ENCODE data around the gene IFNA1. TPM values are rescaled to one million over a fixed set of nuclear protein-coding genes. Genes with fewer than 3 reads are reported as not detected.

Gene IFNA1
- total and polyA plus RNA-seq, 12 donors: not detected

DNA sequence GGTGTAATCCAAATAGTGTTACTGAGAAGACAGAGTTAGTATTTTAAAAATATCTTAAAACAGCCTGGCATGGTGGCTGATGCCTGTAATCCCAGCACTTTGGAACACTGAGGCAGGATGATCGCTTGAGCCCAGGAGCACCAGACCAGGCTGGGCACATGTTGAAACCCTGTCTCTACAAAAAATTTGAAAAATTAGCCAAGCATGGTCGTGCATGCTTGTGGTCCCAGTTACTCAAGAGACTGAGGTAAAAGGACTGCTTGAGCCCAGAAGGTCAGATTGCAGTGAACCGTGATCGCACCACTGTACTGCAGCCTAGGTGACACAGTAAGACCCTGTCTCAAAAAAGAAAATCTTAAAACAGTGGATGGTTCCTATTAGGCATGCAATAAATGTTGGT lies 12.4 kb downstream of the IFNA1 start:
- no peak overlapping the region for H3K27ac ChIP-seq
- H3K36me3 ChIP-seq (replicated peaks in 1 of 2): no peaks in the 10 kb centered on the region
- no peak for DNase-seq
- intact Hi-C loops (cut with DNase I): no loop called here
- no peaks in the 10 kb centered on the region for H3K27me3 ChIP-seq
- WGBS, 4 donors: 61 to 78% (median 71%) methylated on average over 4 of the region's 4 CpGs
- no peaks in the 10 kb centered on the region for H3K9me3 ChIP-seq (replicated peaks in 1 of 3)
- TF ChIP-seq, protein P1, sequence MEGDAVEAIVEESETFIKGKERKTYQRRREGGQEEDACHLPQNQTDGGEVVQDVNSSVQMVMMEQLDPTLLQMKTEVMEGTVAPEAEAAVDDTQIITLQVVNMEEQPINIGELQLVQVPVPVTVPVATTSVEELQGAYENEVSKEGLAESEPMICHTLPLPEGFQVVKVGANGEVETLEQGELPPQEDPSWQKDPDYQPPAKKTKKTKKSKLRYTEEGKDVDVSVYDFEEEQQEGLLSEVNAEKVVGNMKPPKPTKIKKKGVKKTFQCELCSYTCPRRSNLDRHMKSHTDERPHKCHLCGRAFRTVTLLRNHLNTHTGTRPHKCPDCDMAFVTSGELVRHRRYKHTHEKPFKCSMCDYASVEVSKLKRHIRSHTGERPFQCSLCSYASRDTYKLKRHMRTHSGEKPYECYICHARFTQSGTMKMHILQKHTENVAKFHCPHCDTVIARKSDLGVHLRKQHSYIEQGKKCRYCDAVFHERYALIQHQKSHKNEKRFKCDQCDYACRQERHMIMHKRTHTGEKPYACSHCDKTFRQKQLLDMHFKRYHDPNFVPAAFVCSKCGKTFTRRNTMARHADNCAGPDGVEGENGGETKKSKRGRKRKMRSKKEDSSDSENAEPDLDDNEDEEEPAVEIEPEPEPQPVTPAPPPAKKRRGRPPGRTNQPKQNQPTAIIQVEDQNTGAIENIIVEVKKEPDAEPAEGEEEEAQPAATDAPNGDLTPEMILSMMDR (IDR thresholded peaks at IDR 0.05): no peak
- no peak for TF ChIP-seq POLR2A (IDR thresholded peaks at IDR 0.05)
- H3K4me3 ChIP-seq: no peak overlapping the region
- H3K4me1 ChIP-seq (replicated peaks in 1 of 2): no peaks in the 10 kb centered on the region

DNA sequence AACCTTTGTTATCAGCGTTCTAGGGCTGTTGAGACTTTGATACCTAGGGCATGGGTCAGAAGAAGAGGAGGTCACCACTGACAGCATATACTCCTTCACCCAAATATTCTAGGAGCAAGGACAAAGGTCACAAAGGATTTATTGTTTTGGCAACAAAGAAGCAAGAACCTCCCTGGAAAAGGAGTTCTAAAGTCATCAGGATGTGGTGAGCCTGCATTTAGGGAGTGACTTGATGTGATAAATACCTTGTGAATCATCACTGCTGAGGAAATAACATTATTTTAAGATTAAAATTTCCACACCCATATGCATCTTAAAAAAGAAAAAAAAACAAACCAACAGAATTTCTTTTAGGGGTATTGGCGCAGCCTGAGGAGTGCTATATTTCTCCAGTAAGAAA lies 13.9 kb downstream of the IFNA1 start:
- no peaks in the 10 kb centered on the region for H3K4me1 ChIP-seq (replicated peaks in 1 of 2)
- no peak for DNase-seq
- H3K9me3 ChIP-seq (replicated peaks in 1 of 3): no peaks in the 10 kb centered on the region
- H3K27ac ChIP-seq: no peak overlapping the region
- intact Hi-C loops (cut with DNase I): no loop called here
- 44 to 65% (median 57%) methylated on average over 2 of the region's 2 CpGs for WGBS, 4 donors
- no peak overlapping the region for H3K4me3 ChIP-seq
- H3K27me3 ChIP-seq: no peaks in the 10 kb centered on the region
- TF ChIP-seq, protein P1 (IDR thresholded peaks at IDR 0.05): no peak
- TF ChIP-seq POLR2A (IDR thresholded peaks at IDR 0.05): no peak
- no peaks in the 10 kb centered on the region for H3K36me3 ChIP-seq (replicated peaks in 1 of 2)

DNA sequence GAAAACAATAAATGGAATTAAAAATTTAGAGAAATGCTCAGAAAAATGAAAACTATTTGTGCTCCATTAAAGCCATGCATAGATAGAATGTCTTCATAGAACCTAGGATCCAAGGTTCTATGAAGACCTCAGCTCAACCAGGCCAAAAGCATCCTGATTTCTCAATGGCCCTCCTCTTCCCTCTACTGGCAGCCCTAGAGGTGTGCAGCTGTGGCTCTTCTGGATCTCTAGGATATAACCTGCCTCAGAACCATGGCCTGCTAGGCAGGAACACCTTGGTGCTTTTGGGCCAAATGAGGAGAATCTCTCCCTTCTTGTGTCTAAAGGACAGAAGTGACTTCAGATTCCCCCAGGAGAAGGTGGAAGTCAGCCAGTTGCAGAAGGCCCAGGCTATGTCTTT lies 15.1 kb downstream of the IFNA1 start:
- no peak overlapping the region for H3K4me3 ChIP-seq
- no peaks in the 10 kb centered on the region for H3K27me3 ChIP-seq
- no peak overlapping the region for H3K27ac ChIP-seq
- DNase-seq: peak in 1 of 7 donors; percentile 9
- H3K9me3 ChIP-seq (replicated peaks in 1 of 3): no peaks in the 10 kb centered on the region
- intact Hi-C loops (cut with DNase I): no loop called here
- no peak for TF ChIP-seq POLR2A (IDR thresholded peaks at IDR 0.05)
- TF ChIP-seq, protein P1 (IDR thresholded peaks at IDR 0.05): peak; percentile 22 to 52 (median 35)
- no peaks in the 10 kb centered on the region for H3K4me1 ChIP-seq (replicated peaks in 1 of 2)
- no peaks in the 10 kb centered on the region for H3K36me3 ChIP-seq (replicated peaks in 1 of 2)

DNA sequence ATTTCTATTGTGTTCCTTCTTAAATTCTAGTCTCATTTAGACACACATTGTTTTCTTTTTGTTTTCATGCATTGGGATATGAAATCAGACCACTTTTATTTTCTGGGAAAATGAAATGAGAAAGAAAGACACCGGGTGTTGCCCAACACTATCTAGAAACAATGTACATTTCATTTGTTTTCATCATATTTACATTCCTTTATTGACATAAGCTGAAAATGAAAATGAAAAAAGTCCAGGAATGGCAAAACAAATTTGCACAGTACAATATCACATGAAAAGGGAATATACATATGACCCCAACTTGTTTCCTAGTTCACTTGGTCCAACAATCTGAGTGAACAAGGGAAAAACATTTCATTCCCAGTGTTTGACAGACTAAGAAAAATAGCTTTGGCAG lies 21.1 kb downstream of the IFNA1 start:
- TF ChIP-seq POLR2A (IDR thresholded peaks at IDR 0.05): no peak
- TF ChIP-seq, protein P1 (IDR thresholded peaks at IDR 0.05): no peak
- intact Hi-C loops (cut with DNase I): no loop called here
- Histone ChIP-seq H3K27me3 (no peaks in the 10 kb centered on the region), H3K36me3 (replicated peaks in 1 of 2) (no peaks in the 10 kb centered on the region), H3K4me3 (no peak overlapping the region), H3K9me3 (replicated peaks in 1 of 3) (peaks cover 0 to 4% (median 0%) of the 10 kb centered on the region in 3 donors), H3K4me1 (replicated peaks in 1 of 2) (no peaks in the 10 kb centered on the region), H3K27ac (no peak overlapping the region)
- 76 to 85% (median 83%) methylated on average over 1 of the region's 1 CpG for WGBS, 4 donors
- DNase-seq: no peak

Data from adrenal gland (tissue), 12 donors.